ENCODE data around the gene BAIAP2L2. TPM values are rescaled to one million over a fixed set of nuclear protein-coding genes. Genes with fewer than 3 reads are reported as not detected.

Gene BAIAP2L2
- total RNA-seq, 1 donor from 2014 or later = 0.54 TPM

GRCh38 chr22:38112381-38112780 is 1.9 kb upstream of the BAIAP2L2 start:
- no peaks in the 10 kb centered on the region for H4K20me1 ChIP-seq (ENCODE audit: insufficient read depth, low read length)
- no peaks in the 10 kb centered on the region for H3K9me3 ChIP-seq (ENCODE audit: insufficient read depth, low read depth, low read length)
- Mint-ChIP-seq H3K36me3 (ENCODE audit: low read depth, unreplicated experiment) (peaks cover 3% of the 10 kb centered on the region), H3K27me3 (ENCODE audit: low read depth, unreplicated experiment) (peaks cover 15% of the 10 kb centered on the region), H3K4me3 (ENCODE audit: unreplicated experiment) (no peak overlapping the region), H3K4me1 (ENCODE audit: low read depth, unreplicated experiment) (no peaks in the 10 kb centered on the region), H3K9me3 (ENCODE audit: unreplicated experiment) (no peaks in the 10 kb centered on the region), H3K27ac (ENCODE audit: unreplicated experiment) (no peak overlapping the region)
- DNase-seq (ENCODE audit: low read depth) (no peak), FAIRE-seq (no peak)
- no peak overlapping the region for H3K27ac ChIP-seq (ENCODE audit: low read depth, low read length)
- TF ChIP-seq EZH2 (IDR thresholded peaks at IDR 0.05; ENCODE audit: insufficient read depth, low read length) = no peak
- no peak for TF ChIP-seq CTCF (IDR thresholded peaks at IDR 0.05; ENCODE audit: insufficient read depth, low read depth, low read length)
- H3K9ac ChIP-seq (ENCODE audit: low read length) = no peak overlapping the region
- no peak overlapping the region for H3K4me3 ChIP-seq (ENCODE audit: insufficient read depth, low read depth, low read length)
- H3K79me2 ChIP-seq (ENCODE audit: insufficient read depth, low read length) = no peaks in the 10 kb centered on the region
- no peaks in the 10 kb centered on the region for H3K4me1 ChIP-seq (ENCODE audit: insufficient read depth, low read length)
- no peaks in the 10 kb centered on the region for H3K36me3 ChIP-seq (ENCODE audit: insufficient read depth, low read length)
- no peak overlapping the region for H2AFZ ChIP-seq (ENCODE audit: low read depth, low read length)
- no peak overlapping the region for H3K4me2 ChIP-seq (ENCODE audit: low read length)
- no peaks in the 10 kb centered on the region for H3K27me3 ChIP-seq (ENCODE audit: insufficient read depth, low read length)

- Histone ChIP-seq H3K4me1 (ENCODE audit: insufficient read depth, low read length) (no peaks in the 10 kb centered on the region), H3K36me3 (ENCODE audit: insufficient read depth, low read length) (no peaks in the 10 kb centered on the region), H3K9ac (ENCODE audit: low read length) (no peak overlapping the region), H3K79me2 (ENCODE audit: insufficient read depth, low read length) (no peaks in the 10 kb centered on the region), H3K9me3 (ENCODE audit: insufficient read depth, low read depth, low read length) (no peaks in the 10 kb centered on the region), H3K4me2 (ENCODE audit: low read length) (no peak overlapping the region), H3K27me3 (ENCODE audit: insufficient read depth, low read length) (no peaks in the 10 kb centered on the region), H2AFZ (ENCODE audit: low read depth, low read length) (no peak overlapping the region), H4K20me1 (ENCODE audit: insufficient read depth, low read length) (no peaks in the 10 kb centered on the region), H3K4me3 (ENCODE audit: insufficient read depth, low read depth, low read length) (no peak overlapping the region), H3K27ac (ENCODE audit: low read depth, low read length) (no peak overlapping the region)
- no peak for TF ChIP-seq CTCF (IDR thresholded peaks at IDR 0.05; ENCODE audit: insufficient read depth, low read depth, low read length)
- TF ChIP-seq EZH2 (IDR thresholded peaks at IDR 0.05; ENCODE audit: insufficient read depth, low read length) = no peak
- DNase-seq (ENCODE audit: low read depth) (no peak), FAIRE-seq (no peak)
- Mint-ChIP-seq H3K27me3 (ENCODE audit: low read depth, unreplicated experiment) (peaks cover 15% of the 10 kb centered on the region), H3K4me1 (ENCODE audit: low read depth, unreplicated experiment) (no peaks in the 10 kb centered on the region), H3K9me3 (ENCODE audit: unreplicated experiment) (no peaks in the 10 kb centered on the region), H3K4me3 (ENCODE audit: unreplicated experiment) (no peak overlapping the region), H3K27ac (ENCODE audit: unreplicated experiment) (no peak overlapping the region), H3K36me3 (ENCODE audit: low read depth, unreplicated experiment) (peaks cover 3% of the 10 kb centered on the region)
Measured at GRCh38 chr22:38111925-38112355, 1.5 kb upstream of the BAIAP2L2 start.

- Histone ChIP-seq H3K27ac (ENCODE audit: low read depth, low read length) (no peak overlapping the region), H4K20me1 (ENCODE audit: insufficient read depth, low read length) (no peaks in the 10 kb centered on the region), H3K79me2 (ENCODE audit: insufficient read depth, low read length) (no peaks in the 10 kb centered on the region), H3K9ac (ENCODE audit: low read length) (no peak overlapping the region), H2AFZ (ENCODE audit: low read depth, low read length) (no peak overlapping the region), H3K4me1 (ENCODE audit: insufficient read depth, low read length) (no peaks in the 10 kb centered on the region), H3K9me3 (ENCODE audit: insufficient read depth, low read depth, low read length) (no peaks in the 10 kb centered on the region), H3K36me3 (ENCODE audit: insufficient read depth, low read length) (no peaks in the 10 kb centered on the region), H3K4me3 (ENCODE audit: insufficient read depth, low read depth, low read length) (no peak overlapping the region), H3K4me2 (ENCODE audit: low read length) (no peak overlapping the region), H3K27me3 (ENCODE audit: insufficient read depth, low read length) (no peaks in the 10 kb centered on the region)
- DNase-seq (ENCODE audit: low read depth) (no peak), FAIRE-seq (no peak)
- peaks cover 3% of the 10 kb centered on the region for H3K36me3 Mint-ChIP-seq (ENCODE audit: low read depth, unreplicated experiment)
- H3K9me3 Mint-ChIP-seq (ENCODE audit: unreplicated experiment) = no peaks in the 10 kb centered on the region
- no peak overlapping the region for H3K4me3 Mint-ChIP-seq (ENCODE audit: unreplicated experiment)
- H3K27me3 Mint-ChIP-seq (ENCODE audit: low read depth, unreplicated experiment) = peaks cover 17% of the 10 kb centered on the region
- TF ChIP-seq EZH2 (IDR thresholded peaks at IDR 0.05; ENCODE audit: insufficient read depth, low read length) (no peak), CTCF (IDR thresholded peaks at IDR 0.05; ENCODE audit: insufficient read depth, low read depth, low read length) (no peak)
- H3K27ac Mint-ChIP-seq (ENCODE audit: unreplicated experiment) = no peak overlapping the region
- no peaks in the 10 kb centered on the region for H3K4me1 Mint-ChIP-seq (ENCODE audit: low read depth, unreplicated experiment)
Measured at GRCh38 chr22:38110863-38111852, 674 bp upstream of the BAIAP2L2 start.

Data from astrocyte (in vitro differentiated cells and primary cell).